ENCODE results near the gene AQP12B.

AQP12B gene

DNA sequence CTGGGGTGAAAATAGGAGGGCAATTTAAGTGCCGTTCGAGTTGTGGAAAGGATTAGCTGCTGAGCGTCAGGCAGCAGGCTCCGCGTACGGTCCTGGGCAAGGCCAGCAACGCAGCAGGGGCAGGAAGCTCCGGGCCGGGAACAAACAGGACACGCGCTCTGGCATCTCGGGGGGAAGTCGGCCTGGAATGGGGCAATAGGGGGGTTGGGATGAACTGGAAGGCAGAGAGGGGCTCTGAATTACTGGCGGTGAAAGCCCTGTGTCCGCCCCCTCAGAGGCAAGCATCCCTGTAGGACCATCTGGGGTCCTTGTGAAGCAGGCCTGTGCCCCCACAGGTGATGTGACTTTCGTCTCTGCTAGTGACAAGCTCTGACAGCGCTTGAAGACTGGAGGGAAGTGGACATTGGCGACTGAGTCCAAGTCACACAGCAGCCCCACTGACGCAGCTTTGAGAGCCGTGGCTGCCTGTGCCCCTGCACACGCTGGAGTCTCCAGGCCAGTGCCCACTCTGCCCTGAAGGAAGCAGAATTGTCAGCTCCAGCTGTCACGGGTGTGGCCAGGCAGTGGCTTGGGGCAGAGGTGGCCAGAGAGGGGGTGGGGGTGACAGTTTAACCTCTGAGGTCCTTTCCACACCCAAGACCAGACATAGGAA, 35.1 kb downstream of the AQP12B start:
- no peak for DNase-seq (ENCODE audit: low read depth in 2 of 2)

DNA sequence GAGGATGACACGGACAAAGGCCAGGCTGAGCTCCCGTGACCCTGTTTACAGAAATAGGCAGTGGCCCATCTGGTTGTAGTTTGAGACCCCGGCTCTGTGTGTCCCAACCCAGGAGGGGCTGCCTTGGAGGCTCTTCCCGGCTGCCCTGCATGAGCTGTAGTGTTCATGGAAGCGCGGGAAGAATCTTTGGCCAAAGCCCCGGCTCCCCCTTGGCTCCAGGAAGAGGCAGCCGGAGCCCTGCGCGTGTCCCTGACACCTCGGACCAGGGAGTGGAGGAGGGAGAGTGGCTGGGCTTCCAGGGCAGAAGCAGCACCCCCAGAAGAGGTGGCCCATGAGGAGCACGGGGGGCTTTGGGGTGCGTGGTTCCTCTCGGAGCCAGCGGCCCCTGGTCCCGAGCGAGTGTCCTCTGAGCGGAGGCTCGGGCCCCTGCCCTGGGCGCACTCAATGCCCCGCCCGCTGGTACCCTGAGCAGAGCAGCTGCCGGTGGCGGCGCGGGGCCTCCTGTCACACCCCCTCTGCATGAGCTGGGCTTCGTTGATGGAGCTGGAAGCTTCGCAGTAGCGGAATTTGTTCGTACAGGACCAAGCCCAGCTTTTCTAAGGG, 35.7 kb downstream of the AQP12B start:
- no peak for DNase-seq (ENCODE audit: low read depth in 2 of 2)

DNA sequence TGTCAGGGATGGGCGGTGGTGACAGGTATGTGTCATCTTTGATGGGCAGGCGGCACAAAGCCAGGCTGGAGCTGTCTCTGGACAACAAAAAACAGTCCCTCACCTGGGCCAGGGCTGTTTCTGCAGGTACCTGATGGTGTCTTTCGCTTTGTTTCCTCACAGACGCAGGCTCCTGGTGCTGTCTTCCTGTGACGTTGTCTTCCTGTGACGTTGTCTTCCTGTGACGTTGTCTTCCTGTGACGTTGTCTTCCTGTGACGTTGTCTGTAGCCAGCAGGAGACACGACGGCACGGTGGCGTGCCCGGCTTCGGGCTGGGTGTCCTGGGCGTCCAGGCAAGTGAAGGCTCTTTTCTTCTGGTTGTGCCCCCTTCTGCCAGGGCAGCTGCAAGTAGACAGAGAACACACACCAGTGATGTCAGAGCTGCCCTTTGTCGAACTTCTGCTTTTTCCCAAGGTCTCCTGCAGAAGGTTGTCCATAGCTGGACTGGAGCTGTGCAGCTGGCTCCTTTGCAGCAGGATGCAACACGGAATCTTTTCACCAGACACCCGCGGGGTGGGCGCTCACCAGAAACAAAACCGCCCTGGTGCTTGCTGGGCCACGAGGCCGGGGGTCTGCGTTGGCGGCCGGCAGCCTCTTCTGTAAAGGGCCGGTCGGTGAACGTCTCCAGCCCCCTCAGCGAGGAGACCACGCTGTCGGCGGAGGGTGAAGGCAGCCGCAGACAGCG, 36.3 kb downstream of the AQP12B start:
- DNase-seq (ENCODE audit: low read depth in 2 of 2): no peak

DNA sequence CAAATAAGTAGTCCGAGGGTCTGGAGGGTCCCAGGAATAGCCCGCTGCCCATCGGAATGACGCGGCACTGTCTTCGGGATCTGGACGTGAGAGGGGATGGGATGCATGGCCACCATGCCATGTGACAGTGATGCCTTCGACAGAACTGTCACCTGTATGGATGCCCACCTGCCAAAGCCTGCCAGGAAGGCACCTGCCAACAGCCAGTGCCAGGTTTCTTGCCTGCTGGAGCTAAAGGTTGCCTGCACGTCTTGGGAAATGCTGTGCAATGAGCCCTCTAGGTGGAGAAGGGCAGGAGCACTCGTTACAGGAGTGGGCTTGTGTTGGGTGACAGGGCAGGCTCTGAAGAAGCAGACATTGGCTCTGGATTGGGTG, 36.9 kb downstream of the AQP12B start:
- DNase-seq (ENCODE audit: low read depth in 2 of 2): no peak

GRCh38 chr2:240645346-240645745, 37.3 kb downstream of the AQP12B start:
- no peak for DNase-seq (ENCODE audit: low read depth in 2 of 2)

DNA sequence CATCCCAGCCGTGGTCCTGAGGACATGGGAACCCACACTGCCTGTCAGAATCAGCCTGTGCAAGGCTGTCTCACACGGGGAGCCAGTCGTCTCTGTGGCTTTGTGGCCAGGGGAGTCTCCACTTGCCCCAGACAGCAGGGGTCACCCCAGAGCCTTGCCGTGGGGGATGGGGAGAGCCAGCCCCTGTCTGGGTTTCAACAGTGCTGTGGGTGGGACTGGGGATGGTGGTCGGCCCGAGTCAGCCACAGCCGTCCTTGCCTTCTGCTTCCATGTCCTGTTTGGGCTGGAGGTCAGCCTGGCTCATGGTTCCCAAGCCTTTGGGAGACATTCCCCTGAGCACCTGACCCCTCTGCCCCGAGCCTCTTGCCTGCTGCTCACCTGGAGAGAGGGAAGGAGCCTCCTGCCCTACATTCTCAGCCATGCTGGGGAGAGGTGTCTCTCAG, 37.8 kb downstream of the AQP12B start:
- DNase-seq (ENCODE audit: low read depth in 2 of 2): no peak

DNA sequence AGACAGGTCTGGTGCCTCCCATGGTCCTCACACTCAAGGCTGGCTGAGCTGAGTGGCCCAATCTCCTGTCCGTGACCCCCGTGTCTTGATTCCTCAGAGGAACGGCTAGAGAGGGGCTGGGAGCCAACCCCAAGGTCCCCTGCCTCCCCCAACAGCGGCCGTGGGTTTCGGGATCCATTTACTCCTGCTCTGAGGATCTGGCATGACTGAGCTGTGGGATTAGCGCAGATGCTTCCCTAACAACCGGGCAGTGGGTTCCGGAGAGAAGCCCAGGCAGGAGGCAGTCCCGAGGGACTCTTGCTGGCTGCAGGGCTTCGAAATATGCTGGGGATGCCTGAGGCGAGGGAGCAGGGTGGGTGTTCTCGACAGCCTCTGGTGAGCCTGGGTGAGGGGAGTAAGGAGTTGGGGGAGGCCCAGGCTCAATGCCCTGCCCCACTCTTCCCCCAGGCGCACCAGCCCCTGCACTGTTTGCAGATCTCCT, 38.5 kb downstream of the AQP12B start:
- DNase-seq (ENCODE audit: low read depth in 2 of 2): no peak

- no peak for DNase-seq (ENCODE audit: low read depth in 2 of 2)
Measured at GRCh38 chr2:240643811-240644150, 38.9 kb downstream of the AQP12B start.

DNA sequence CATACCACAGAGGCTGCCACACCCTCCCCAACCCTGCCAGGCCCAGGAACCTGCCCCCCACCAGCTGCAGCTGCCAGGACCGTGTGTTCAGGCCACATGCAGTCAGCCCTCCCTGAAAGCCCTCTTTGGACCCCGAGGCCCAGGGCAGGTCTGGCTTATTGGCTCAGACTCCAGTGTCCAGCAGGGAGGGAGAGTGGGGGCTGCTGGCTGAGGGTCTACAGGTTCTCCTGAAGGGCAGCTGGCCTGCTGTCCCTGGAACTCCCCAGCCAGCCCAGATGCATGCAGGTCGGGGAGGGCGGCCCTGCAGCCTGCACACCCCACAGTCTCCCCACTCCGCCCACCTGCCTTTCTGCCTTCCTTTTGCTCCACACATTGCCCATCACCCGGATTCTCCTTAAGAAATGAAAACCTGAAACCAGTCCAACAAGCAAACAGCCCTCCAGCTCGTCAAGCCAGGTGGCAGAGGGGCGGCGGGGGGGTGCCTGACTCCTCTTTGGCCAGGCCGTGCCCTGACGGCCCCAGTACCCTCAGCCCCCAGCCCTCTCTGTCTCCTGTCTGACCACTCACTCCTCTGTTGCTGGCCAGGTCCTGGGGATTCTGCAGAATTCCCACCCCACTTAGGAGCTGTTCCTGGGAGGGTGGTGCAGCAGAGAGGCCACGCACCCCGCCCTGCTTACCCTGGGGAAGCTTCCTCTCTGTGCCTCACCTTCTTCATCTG, 39.4 kb downstream of the AQP12B start:
- no peak for DNase-seq (ENCODE audit: low read depth in 2 of 2)

GRCh38 chr2:240642806-240643092, 39.9 kb downstream of the AQP12B start:
- DNase-seq (ENCODE audit: low read depth in 2 of 2): no peak

- no peak for DNase-seq (ENCODE audit: low read depth in 2 of 2)
Measured at GRCh38 chr2:240642061-240642805, 40.5 kb downstream of the AQP12B start.

- DNase-seq (ENCODE audit: low read depth in 2 of 2): no peak
Measured at GRCh38 chr2:240640939-240641338, 41.7 kb downstream of the AQP12B start.

DNA sequence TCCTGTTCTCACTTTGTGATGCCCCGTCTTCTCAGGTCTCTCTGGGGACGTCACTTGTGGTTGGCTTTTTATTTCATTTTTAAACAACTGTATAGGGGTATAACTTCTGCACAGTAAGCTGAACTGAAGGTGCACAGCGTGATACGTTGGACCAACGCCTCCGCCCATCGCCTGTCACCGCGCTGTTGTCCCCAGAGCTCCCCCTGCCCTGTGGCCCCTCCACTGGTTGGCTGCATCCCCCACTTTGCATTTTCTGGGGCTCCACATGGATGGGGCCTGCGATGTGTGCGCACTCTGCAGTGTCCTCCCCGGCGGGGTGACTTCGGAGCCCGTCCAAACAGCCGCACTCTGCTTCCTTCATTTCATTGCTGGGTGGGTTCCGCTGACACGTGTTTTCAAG, 43.1 kb downstream of the AQP12B start:
- DNase-seq (ENCODE audit: low read depth in 2 of 2): no peak

GRCh38 chr2:240638512-240639160, 44.0 kb downstream of the AQP12B start:
- no peak for DNase-seq (ENCODE audit: low read depth in 2 of 2)

DNA sequence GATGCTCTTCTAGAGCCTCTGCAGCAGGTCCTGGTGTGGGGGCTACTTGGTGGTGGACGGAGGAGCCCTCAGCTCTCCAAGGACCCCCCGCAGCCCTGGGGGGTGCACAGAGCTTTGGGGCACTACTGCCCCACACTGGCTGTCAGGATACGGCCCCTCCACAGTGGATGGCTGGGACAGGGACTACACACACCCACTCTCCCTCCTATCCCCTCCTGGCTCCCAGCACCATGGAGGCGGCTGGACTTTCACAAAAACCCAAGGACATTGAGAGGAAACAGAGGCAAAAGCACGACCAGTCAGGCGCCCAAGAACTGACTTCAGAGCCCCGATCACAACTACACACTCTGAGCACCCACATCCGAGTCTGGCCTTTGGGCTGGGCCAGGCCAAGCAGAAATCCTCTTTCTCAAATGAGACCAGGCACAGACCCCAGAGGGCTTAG, 44.8 kb downstream of the AQP12B start:
- DNase-seq (ENCODE audit: low read depth in 2 of 2): no peak

DNA sequence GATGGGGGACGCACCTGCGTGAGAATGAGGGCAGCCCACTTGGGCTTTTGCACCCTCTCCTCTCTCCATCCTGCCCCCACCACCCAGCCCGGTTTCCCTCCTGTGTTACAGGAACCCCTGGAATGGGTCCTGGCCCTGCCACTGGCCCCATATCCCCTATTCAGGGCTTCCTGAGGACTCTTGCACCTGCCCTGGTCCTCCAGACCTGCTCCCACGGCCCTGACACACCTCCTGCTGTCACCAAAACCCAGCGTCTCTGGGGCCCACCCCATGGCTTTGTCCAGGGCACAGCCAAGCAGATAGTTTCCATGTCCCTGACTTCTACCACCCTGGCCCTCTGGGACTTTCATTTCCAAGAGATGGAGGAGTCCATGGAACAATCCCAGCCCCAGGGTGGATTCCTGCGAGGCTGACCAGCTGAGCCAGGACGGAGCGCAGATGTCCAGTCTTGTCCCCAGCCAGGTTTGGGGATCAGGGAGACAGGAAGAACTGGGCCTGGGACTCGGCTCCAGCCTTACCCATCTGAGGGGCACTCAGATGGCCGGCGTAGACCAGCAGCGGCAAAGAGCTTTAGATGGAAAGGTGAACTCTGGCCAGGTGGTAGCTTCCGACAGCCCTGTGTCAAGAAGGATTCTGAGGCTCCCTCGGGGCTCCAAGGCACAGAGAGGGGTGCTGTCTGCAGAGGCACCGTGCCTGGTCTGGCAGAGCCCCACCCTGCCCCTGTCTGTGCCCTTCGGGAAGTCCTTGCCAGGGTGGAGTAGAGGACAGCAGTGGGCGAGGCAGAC, 45.4 kb downstream of the AQP12B start:
- DNase-seq (ENCODE audit: low read depth in 2 of 2): no peak

DNA sequence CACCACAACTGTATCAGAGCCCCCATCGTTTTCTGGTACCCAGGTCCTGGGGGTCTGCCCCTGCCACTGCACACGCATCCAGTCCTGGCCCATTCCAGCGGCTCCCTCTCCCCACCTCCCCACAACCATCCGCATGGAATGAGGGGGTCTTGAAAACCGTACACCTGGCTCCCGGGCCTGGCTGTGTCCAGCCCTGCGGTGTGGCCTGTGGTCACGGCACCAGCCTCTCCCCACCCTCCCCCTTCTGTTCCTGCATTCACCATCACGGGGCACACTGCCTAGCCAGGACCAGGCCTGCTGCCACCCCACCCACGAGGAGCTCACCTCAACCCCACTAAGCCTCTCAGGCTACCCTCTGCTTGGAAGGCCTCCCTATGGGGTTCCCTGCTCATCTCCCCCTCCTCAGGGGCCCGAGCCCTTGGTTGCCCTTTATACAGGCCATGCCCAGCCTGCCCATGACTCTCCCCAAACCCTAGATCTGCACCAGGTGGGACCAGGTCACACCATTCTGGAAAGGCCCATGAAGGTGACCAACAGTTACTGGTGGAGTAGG, 46.0 kb downstream of the AQP12B start:
- DNase-seq (ENCODE audit: low read depth in 2 of 2): no peak

DNA sequence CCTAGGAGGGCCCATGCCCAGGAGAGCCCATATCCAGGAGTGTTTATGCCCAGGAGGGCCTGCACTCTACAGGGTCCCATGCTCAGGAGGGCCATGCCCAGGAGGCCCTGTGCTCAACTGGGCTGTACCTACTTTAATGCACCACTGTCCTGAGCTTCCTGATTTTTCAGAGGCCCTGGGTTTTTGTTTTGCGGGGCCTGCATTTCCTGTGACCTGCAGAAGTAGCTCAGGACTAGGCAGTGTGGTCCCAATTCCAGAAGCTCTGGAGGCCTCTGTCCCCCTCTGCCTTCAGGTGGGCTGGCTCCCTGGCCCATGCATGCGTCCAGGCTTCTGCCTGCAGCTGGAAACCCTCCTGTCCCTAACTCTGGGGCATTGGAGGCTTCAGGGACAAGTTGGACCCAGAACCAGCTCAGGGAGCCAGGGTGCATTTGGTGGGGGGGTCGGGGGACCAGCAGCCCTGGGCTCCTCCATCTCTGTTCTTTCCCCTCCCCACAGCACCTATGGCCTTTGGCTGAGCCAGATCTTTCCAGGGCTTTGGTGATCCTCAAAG, 46.6 kb downstream of the AQP12B start:
- no peak for DNase-seq (ENCODE audit: low read depth in 2 of 2)

DNA sequence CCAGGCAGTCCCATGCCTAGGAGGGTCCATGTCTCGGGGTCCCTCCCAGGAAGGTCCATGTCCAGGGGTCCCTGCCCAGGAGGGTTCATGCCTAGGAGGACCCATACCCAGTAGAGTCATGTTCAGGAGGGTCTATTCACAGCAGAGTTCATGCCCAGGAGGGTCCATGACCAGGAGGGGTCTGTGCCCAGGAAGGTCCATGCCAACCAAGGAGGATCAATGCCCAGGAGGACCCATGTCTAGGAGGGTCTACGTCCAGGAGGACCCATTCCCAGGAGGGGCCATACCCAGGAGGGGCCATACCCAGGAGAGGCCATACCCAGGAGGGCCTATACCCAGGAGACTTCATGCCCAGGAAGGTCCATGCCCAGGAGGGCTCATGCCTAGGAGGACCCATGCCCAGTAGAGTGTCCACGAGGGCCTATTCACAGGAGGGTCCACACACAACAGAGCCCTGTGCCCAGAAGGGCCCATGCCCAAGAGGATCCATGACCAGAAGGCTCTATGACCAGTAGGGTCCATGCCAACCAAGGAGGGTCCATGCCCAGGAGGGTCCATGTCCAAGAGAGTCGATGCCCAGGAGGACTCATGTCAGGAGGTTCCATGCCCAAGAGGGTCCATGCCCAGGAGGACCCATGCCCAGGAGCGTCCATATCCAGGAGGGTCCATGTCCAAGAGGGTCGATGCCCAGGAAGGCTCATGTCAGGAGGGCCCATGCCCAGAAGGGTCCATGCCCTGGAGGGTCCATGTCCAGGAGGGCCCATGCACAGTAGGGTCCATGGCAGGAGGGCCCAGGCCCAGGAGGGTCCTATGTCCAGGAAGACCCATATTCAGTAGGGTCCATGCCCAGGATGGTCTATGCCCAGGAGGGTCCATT, 47.3 kb downstream of the AQP12B start:
- DNase-seq (ENCODE audit: low read depth in 2 of 2): no peak
